ENCODE measurements around the gene MYOZ2.
"Not testable (repeated sequence)": the region's sequence is repeated elsewhere in the genome, so short reads cannot be mapped to it uniquely, and the experiment has no call there.

Gene MYOZ2

GRCh38 chr4:119136546-119136945, 914 bp downstream of the MYOZ2 start:
- in situ Hi-C loops (cut with MboI; ENCODE audit: low pct_unique_long_range_greater_than_20kb, low sequenced_read_pairs, unreplicated experiment): no loop called here
- no peak for TF ChIP-seq CTCF (IDR thresholded peaks at IDR 0.05; ENCODE audit: extremely low read depth, insufficient read depth, missing control alignments)
- DNase-seq (ENCODE audit: low spot score): no peak

- DNase-seq (ENCODE audit: low spot score): no peak
- TF ChIP-seq CTCF (IDR thresholded peaks at IDR 0.05; ENCODE audit: extremely low read depth, insufficient read depth, missing control alignments): no peak
- in situ Hi-C loops (cut with MboI; ENCODE audit: low pct_unique_long_range_greater_than_20kb, low sequenced_read_pairs, unreplicated experiment): no loop called here
These were observed 2.4 kb downstream of the MYOZ2 start for GRCh38 chr4:119138046-119138445.

- no peak for TF ChIP-seq CTCF (IDR thresholded peaks at IDR 0.05; ENCODE audit: extremely low read depth, insufficient read depth, missing control alignments)
- DNase-seq (ENCODE audit: low spot score): no peak
- in situ Hi-C loops (cut with MboI; ENCODE audit: low pct_unique_long_range_greater_than_20kb, low sequenced_read_pairs, unreplicated experiment): no loop called here
These were observed 3.7 kb downstream of the MYOZ2 start for GRCh38 chr4:119139311-119139710.

GRCh38 chr4:119139822-119140252, 4.2 kb downstream of the MYOZ2 start:
- in situ Hi-C loops (cut with MboI; ENCODE audit: low pct_unique_long_range_greater_than_20kb, low sequenced_read_pairs, unreplicated experiment): no loop called here
- no peak for TF ChIP-seq CTCF (IDR thresholded peaks at IDR 0.05; ENCODE audit: extremely low read depth, insufficient read depth, missing control alignments)
- DNase-seq (ENCODE audit: low spot score): no peak

GRCh38 chr4:119141283-119141682, 5.7 kb downstream of the MYOZ2 start:
- in situ Hi-C loops (cut with MboI; ENCODE audit: low pct_unique_long_range_greater_than_20kb, low sequenced_read_pairs, unreplicated experiment); DNase-seq (ENCODE audit: low spot score): not testable (repeated sequence)

GRCh38 chr4:119142833-119143232, 7.2 kb downstream of the MYOZ2 start:
- no peak for TF ChIP-seq CTCF (IDR thresholded peaks at IDR 0.05; ENCODE audit: extremely low read depth, insufficient read depth, missing control alignments)
- in situ Hi-C loops (cut with MboI; ENCODE audit: low pct_unique_long_range_greater_than_20kb, low sequenced_read_pairs, unreplicated experiment): no loop called here
- DNase-seq (ENCODE audit: low spot score): no peak

GRCh38 chr4:119143341-119143740, 7.7 kb downstream of the MYOZ2 start:
- DNase-seq (ENCODE audit: low spot score); in situ Hi-C loops (cut with MboI; ENCODE audit: low pct_unique_long_range_greater_than_20kb, low sequenced_read_pairs, unreplicated experiment): not testable (repeated sequence)

- no peak for TF ChIP-seq CTCF (IDR thresholded peaks at IDR 0.05; ENCODE audit: extremely low read depth, insufficient read depth, missing control alignments)
- no peak for DNase-seq (ENCODE audit: low spot score)
- in situ Hi-C loops (cut with MboI; ENCODE audit: low pct_unique_long_range_greater_than_20kb, low sequenced_read_pairs, unreplicated experiment): no loop called here
These were observed 13.5 kb downstream of the MYOZ2 start for GRCh38 chr4:119149110-119149509.
